Astrocyte (in vitro differentiated cells and primary cell): ENCODE data around the gene CERS6. TPM values are rescaled to one million over a fixed set of nuclear protein-coding genes. Genes with fewer than 3 reads are reported as not detected.
"Not testable (repeated sequence)": the region's sequence is repeated elsewhere in the genome, so short reads cannot be mapped to it uniquely, and the experiment has no call there.

ENCODE experiments used
- DNase-seq: peaks from one replicate; pipeline ENCODE4 v3.0.0-alpha.2; 2010; ENCODE audit warnings: low read depth
- FAIRE-seq: peaks from 2 replicates; lab custom pipeline; 2011; peaks lifted over from hg19 to GRCh38; lab: Jason Lieb, UNC
- H2AFZ ChIP-seq: 2 replicates; pipeline ENCODE4 v1.6.0; 2012; ENCODE audit warnings: low read depth, low read length, inconsistent platforms
- H3K27ac ChIP-seq: 2 replicates; pipeline ENCODE4 v1.5.1; 2011; ENCODE audit warnings: low read depth, low read length, inconsistent platforms
- H3K27me3 ChIP-seq: 2 replicates; pipeline ENCODE4 v1.6.0; 2011; ENCODE audit warnings: low read length, inconsistent platforms; ENCODE audit not compliant: insufficient read depth
- H3K36me3 ChIP-seq: 2 replicates; pipeline ENCODE4 v1.5.1; 2011; ENCODE audit warnings: low read length, inconsistent platforms; ENCODE audit not compliant: insufficient read depth
- H3K4me1 ChIP-seq: 2 replicates; pipeline ENCODE4 v1.5.1; 2011; ENCODE audit warnings: low read length, inconsistent platforms; ENCODE audit not compliant: insufficient read depth
- H3K4me2 ChIP-seq: 2 replicates; pipeline ENCODE4 v1.6.0; 2012; ENCODE audit warnings: low read length, inconsistent platforms
- H3K4me3 ChIP-seq: 2 replicates; pipeline ENCODE4 v1.5.1; 2011; ENCODE audit warnings: low read depth, mild to moderate bottlenecking, low read length, inconsistent platforms; ENCODE audit not compliant: insufficient read depth
- H3K79me2 ChIP-seq: 2 replicates; pipeline ENCODE4 v1.6.0; 2012; ENCODE audit warnings: mild to moderate bottlenecking, low read length, inconsistent platforms; ENCODE audit not compliant: insufficient read depth
- H3K9ac ChIP-seq: 2 replicates; pipeline ENCODE4 v1.6.0; 2012; ENCODE audit warnings: mild to moderate bottlenecking, low read length, inconsistent platforms
- H3K9me3 ChIP-seq: 2 replicates; pipeline ENCODE4 v1.5.1; 2012; ENCODE audit warnings: low read depth, mild to moderate bottlenecking, low read length, inconsistent platforms; ENCODE audit not compliant: insufficient read depth
- H4K20me1 ChIP-seq: 2 replicates; pipeline ENCODE4 v1.6.0; 2012; ENCODE audit warnings: low read length, inconsistent platforms; ENCODE audit not compliant: insufficient read depth
- H3K27ac Mint-ChIP-seq: one replicate; pipeline ENCODE4 v1.8.0; 2021; ENCODE audit warnings: mild to moderate bottlenecking, mixed read lengths; ENCODE audit not compliant: unreplicated experiment
- H3K27me3 Mint-ChIP-seq: one replicate; pipeline ENCODE4 v1.8.0; 2021; ENCODE audit warnings: low read depth, mixed read lengths; ENCODE audit not compliant: unreplicated experiment
- H3K36me3 Mint-ChIP-seq: one replicate; pipeline ENCODE4 v1.8.0; 2021; ENCODE audit warnings: low read depth, mixed read lengths; ENCODE audit not compliant: unreplicated experiment
- H3K4me1 Mint-ChIP-seq: one replicate; pipeline ENCODE4 v1.8.0; 2021; ENCODE audit warnings: low read depth, mixed read lengths; ENCODE audit not compliant: unreplicated experiment
- H3K4me3 Mint-ChIP-seq: one replicate; pipeline ENCODE4 v1.8.0; 2021; ENCODE audit warnings: mild to moderate bottlenecking, moderate library complexity, mixed read lengths; ENCODE audit not compliant: unreplicated experiment
- H3K9me3 Mint-ChIP-seq: one replicate; pipeline ENCODE4 v1.8.0; 2021; ENCODE audit warnings: mild to moderate bottlenecking, mixed read lengths; ENCODE audit not compliant: unreplicated experiment
- CTCF ChIP-seq: IDR thresholded peaks from 2 replicates; pipeline ENCODE4 v1.5.1; 2011; ENCODE audit warnings: low read depth, mild to moderate bottlenecking, inconsistent platforms, low read length, moderate library complexity; ENCODE audit not compliant: insufficient read depth
- EZH2 ChIP-seq: IDR thresholded peaks from 2 replicates; pipeline ENCODE4 v1.6.1; 2012; ENCODE audit warnings: mild to moderate bottlenecking, low read length, inconsistent platforms; ENCODE audit not compliant: insufficient read depth
- total RNA-seq: library from RNA; stranded (reverse); gene quantifications from 2 replicates; pipeline ENCODE4 v1.2.1, GENCODE V29; 2021

CERS6 gene
- total RNA-seq, 1 donor from 2014 or later, result 23.4 TPM

GRCh38 chr2:168490015-168490874 lies 34.2 kb downstream of the CERS6 start:
- no peaks in the 10 kb centered on the region for H3K36me3 Mint-ChIP-seq
- Histone ChIP-seq H3K4me1 (peaks cover 11% of the 10 kb centered on the region), H3K4me2 (peak overlapping the region; percentile 74), H3K4me3 (no peak overlapping the region), H3K27me3 (no peaks in the 10 kb centered on the region), H4K20me1 (peaks cover 3% of the 10 kb centered on the region), H3K9me3 (no peaks in the 10 kb centered on the region), H3K27ac (no peak overlapping the region), H2AFZ (peak overlapping the region; percentile 46), H3K79me2 (peaks cover 4% of the 10 kb centered on the region), H3K9ac (peak overlapping the region; percentile 9), H3K36me3 (no peaks in the 10 kb centered on the region)
- peak overlapping the region; percentile 36 for H3K4me3 Mint-ChIP-seq
- peaks cover 16% of the 10 kb centered on the region for H3K4me1 Mint-ChIP-seq
- TF ChIP-seq CTCF (no peak), EZH2 (no peak)
- H3K27me3 Mint-ChIP-seq, result no peaks in the 10 kb centered on the region
- peak; percentile 58 for DNase-seq
- no peaks in the 10 kb centered on the region for H3K9me3 Mint-ChIP-seq
- FAIRE-seq, result peak; percentile 63
- peak overlapping the region; percentile 78 for H3K27ac Mint-ChIP-seq

GRCh38 chr2:168490946-168491605 lies 35.0 kb downstream of the CERS6 start:
- Histone ChIP-seq H3K9me3 (no peaks in the 10 kb centered on the region), H3K4me3 (no peak overlapping the region), H3K4me1 (peaks cover 11% of the 10 kb centered on the region), H3K36me3 (no peaks in the 10 kb centered on the region), H3K27ac (no peak overlapping the region), H3K4me2 (peak overlapping the region; percentile 74), H3K79me2 (peaks cover 4% of the 10 kb centered on the region), H3K27me3 (no peaks in the 10 kb centered on the region), H4K20me1 (peaks cover 3% of the 10 kb centered on the region), H3K9ac (peak overlapping the region; percentile 9), H2AFZ (peak overlapping the region; percentile 42)
- H3K4me3 Mint-ChIP-seq, result no peak overlapping the region
- TF ChIP-seq EZH2 (no peak), CTCF (no peak)
- H3K36me3 Mint-ChIP-seq, result no peaks in the 10 kb centered on the region
- no peaks in the 10 kb centered on the region for H3K9me3 Mint-ChIP-seq
- DNase-seq (no peak), FAIRE-seq (no peak)
- no peak overlapping the region for H3K27ac Mint-ChIP-seq
- H3K27me3 Mint-ChIP-seq, result no peaks in the 10 kb centered on the region
- H3K4me1 Mint-ChIP-seq, result peaks cover 24% of the 10 kb centered on the region

GRCh38 chr2:168491728-168492127 lies 35.7 kb downstream of the CERS6 start:
- not testable (repeated sequence) for H3K27ac Mint-ChIP-seq, H3K36me3 ChIP-seq, H3K9me3 ChIP-seq, H3K9me3 Mint-ChIP-seq, H3K27ac ChIP-seq, H3K4me3 Mint-ChIP-seq, H3K4me3 ChIP-seq, H3K27me3 Mint-ChIP-seq, DNase-seq, H3K4me2 ChIP-seq, H2AFZ ChIP-seq, H4K20me1 ChIP-seq, H3K9ac ChIP-seq, H3K79me2 ChIP-seq, FAIRE-seq, H3K36me3 Mint-ChIP-seq, H3K27me3 ChIP-seq
- peaks cover 11% of the 10 kb centered on the region for H3K4me1 ChIP-seq
- H3K4me1 Mint-ChIP-seq, result peaks cover 24% of the 10 kb centered on the region

GRCh38 chr2:168493219-168493618 lies 37.1 kb downstream of the CERS6 start:
- peaks cover 24% of the 10 kb centered on the region for H3K4me1 Mint-ChIP-seq
- not testable (repeated sequence) for H3K4me3 Mint-ChIP-seq, H3K4me2 ChIP-seq, H3K36me3 Mint-ChIP-seq, H3K9ac ChIP-seq, H3K9me3 ChIP-seq, H3K4me3 ChIP-seq, H3K79me2 ChIP-seq, H3K36me3 ChIP-seq, H3K27ac ChIP-seq, H4K20me1 ChIP-seq, H3K27me3 ChIP-seq, H3K27ac Mint-ChIP-seq, FAIRE-seq, H3K9me3 Mint-ChIP-seq, DNase-seq, H3K27me3 Mint-ChIP-seq, H2AFZ ChIP-seq
- peaks cover 11% of the 10 kb centered on the region for H3K4me1 ChIP-seq
